SK-N-SH (cell line): Measurements from ENCODE around the gene DLD. TPM values are rescaled to one million over a fixed set of nuclear protein-coding genes. Genes with fewer than 3 reads are reported as not detected.

Experiments
- CTCF ChIA-PET: fragments of 300-600, 350-600 bp; formaldehyde crosslinking; extraction: SDS; loops from one replicate; lab custom pipeline; 2021; lab: Yijun Ruan, JAX
- POLR2A ChIA-PET: fragments of 350-600 bp; sonication (Branson Sonifier 250); formaldehyde crosslinking; extraction: SDS; loops from one replicate; lab custom pipeline; 2020; ENCODE audit warnings: antibody characterized with exemption, inconsistent platforms; lab: Yijun Ruan, JAX
- DNase-seq: peaks from one replicate; pipeline ENCODE4 v3.0.0; 2012
- H2AFZ ChIP-seq: fragments of 200-600 bp; sonication (generic); 2 replicates; pipeline ENCODE4 v1.8.1; 2016; ENCODE audit warnings: antibody characterized with exemption, mild to moderate bottlenecking, low read depth
- H3F3A ChIP-seq: fragments of 200-600 bp; sonication (generic); replicated peaks from 2 replicates; pipeline ENCODE3; 2016; ENCODE audit warnings: antibody characterized with exemption, mild to moderate bottlenecking; ENCODE audit not compliant: insufficient read depth
- H3K27ac ChIP-seq, 2 experiments: fragments of 200-500 bp in 1 of 2; fragments of 200-600 bp in 1 of 2; sonication (Bioruptor generic) in 1 of 2; sonication (generic), shearing (Covaris generic) in 1 of 2; 2 replicates each; pipeline versions ENCODE4 v1.5.1 to v1.6.1; 2014 to 2016; ENCODE audit warnings: low read depth in 2 of 2, inconsistent platforms in 1 of 2, low read length in 1 of 2, mild to moderate bottlenecking in 1 of 2, mixed read lengths in 1 of 2
- H3K27me3 ChIP-seq: fragments of 200-600 bp; sonication (generic), shearing (Covaris generic); 2 replicates; pipeline ENCODE4 v1.6.1; 2016; ENCODE audit warnings: mixed run types; ENCODE audit not compliant: insufficient read depth
- H3K36me3 ChIP-seq, 2 experiments: fragments of 200-500 bp in 1 of 2; fragments of 200-600 bp in 1 of 2; sonication (Bioruptor generic) in 1 of 2; sonication (generic) in 1 of 2; replicated peaks in 1 of 2; 2 replicates each; pipeline versions ENCODE3 to v1.5.1; 2014 to 2016; ENCODE audit warnings: low read length in 1 of 2, mild to moderate bottlenecking in 1 of 2; ENCODE audit not compliant: insufficient read depth in 2 of 2, control insufficient read depth in 1 of 2
- H3K4me1 ChIP-seq, 2 experiments: fragments of 200-500 bp in 1 of 2; fragments of 200-600 bp in 1 of 2; sonication (Bioruptor generic) in 1 of 2; sonication (generic), shearing (Covaris generic) in 1 of 2; 2 replicates each; pipeline versions ENCODE4 v1.5.1 to v1.6.1; 2014 to 2016; ENCODE audit warnings: low read depth in 1 of 2, low read length in 1 of 2, mixed run types in 1 of 2; ENCODE audit not compliant: insufficient read depth in 2 of 2, control insufficient read depth in 1 of 2
- H3K4me2 ChIP-seq: fragments of 200-600 bp; sonication (generic), shearing (Covaris generic); 2 replicates; pipeline ENCODE4 v1.6.1; 2017; ENCODE audit warnings: mixed run types
- H3K4me3 ChIP-seq, 2 experiments: fragments of 200-500 bp in 1 of 2; fragments of 200-600 bp in 1 of 2; sonication (Bioruptor generic) in 1 of 2; sonication (generic), shearing (Covaris generic) in 1 of 2; 2 replicates each; pipeline versions ENCODE4 v1.5.1 to v1.8.1; 2014 to 2016; ENCODE audit warnings: low read depth in 2 of 2, inconsistent platforms in 1 of 2, low read length in 1 of 2, mild to moderate bottlenecking in 1 of 2, mixed read lengths in 1 of 2, moderate library complexity in 1 of 2
- H3K79me2 ChIP-seq: fragments of 200-600 bp; sonication (generic); 2 replicates; pipeline ENCODE4 v1.8.1; 2017; ENCODE audit warnings: mild to moderate bottlenecking; ENCODE audit not compliant: insufficient read depth
- H3K9ac ChIP-seq: fragments of 200-600 bp; sonication (generic); 2 replicates; pipeline ENCODE4 v1.6.1; 2017; ENCODE audit warnings: mixed run types
- H3K9me2 ChIP-seq: fragments of 200-600 bp; sonication (generic); 2 replicates; pipeline ENCODE4 v1.6.1; 2017; ENCODE audit warnings: mixed run types
- H3K9me3 ChIP-seq: fragments of 200-600 bp; sonication (generic); 2 replicates; pipeline ENCODE4 v1.6.1; 2017; ENCODE audit warnings: mixed run types, mild to moderate bottlenecking, moderate library complexity
- H4K20me1 ChIP-seq: fragments of 200-600 bp; sonication (generic); 2 replicates; pipeline ENCODE4 v1.6.1; 2017; ENCODE audit warnings: mild to moderate bottlenecking, mixed run types; ENCODE audit not compliant: insufficient read depth
- ELF1 ChIP-seq: IDR thresholded peaks from 2 replicates; pipeline ENCODE4 v1.4.0; 2012
- EP300 ChIP-seq, 2 experiments: IDR thresholded peaks; 2 replicates each; pipeline versions ENCODE4 v1.4.0 to v1.6.1; 2012; ENCODE audit warnings: borderline replicate concordance in 1 of 2, low read depth in 1 of 2, low read length in 1 of 2
- EZH2phosphoT487 ChIP-seq: fragments of 200-600 bp; sonication (generic); IDR thresholded peaks from 2 replicates; pipeline ENCODE4 v1.6.1; 2017; ENCODE audit warnings: low read depth, mixed run types, mild to moderate bottlenecking, antibody characterized with exemption, moderate library complexity, borderline replicate concordance
- FOSL2 ChIP-seq: IDR thresholded peaks from 2 replicates; pipeline ENCODE4 v1.4.0; 2012; ENCODE audit warnings: low read depth, mild to moderate bottlenecking, moderate library complexity, borderline replicate concordance
- FOXJ3 ChIP-seq: sonication (generic); formaldehyde crosslinking; IDR thresholded peaks from 2 replicates; pipeline ENCODE4 v1.5.1; 2020; ENCODE audit warnings: mild to moderate bottlenecking, missing genetic modification reagents
- FOXM1 ChIP-seq: IDR thresholded peaks from 2 replicates; pipeline ENCODE4 v1.4.0; 2012; ENCODE audit warnings: low read depth, mild to moderate bottlenecking
- GABPA ChIP-seq: IDR thresholded peaks from 2 replicates; pipeline ENCODE4 v1.4.0; 2012; ENCODE audit warnings: low read depth, mild to moderate bottlenecking
- IRF3 ChIP-seq: fragments of 150-350 bp; IDR thresholded peaks from 2 replicates; pipeline ENCODE4 v1.6.1; 2016; ENCODE audit warnings: mild to moderate bottlenecking, low read depth, low read length
- JUND ChIP-seq: IDR thresholded peaks from 2 replicates; pipeline ENCODE4 v1.4.0; 2012
- MAX ChIP-seq: IDR thresholded peaks from 2 replicates; pipeline ENCODE4 v1.4.0; 2012; ENCODE audit warnings: low read depth
- MXI1 ChIP-seq: IDR thresholded peaks from 2 replicates; pipeline ENCODE4 v1.6.1; 2012; ENCODE audit warnings: mild to moderate bottlenecking, low read depth, low read length, improper control_type of control experiment
- NFIC ChIP-seq: IDR thresholded peaks from 2 replicates; pipeline ENCODE4 v1.4.0; 2012; ENCODE audit warnings: borderline replicate concordance
- PBX3 ChIP-seq: IDR thresholded peaks from 2 replicates; pipeline ENCODE4; 2012
- POLR2AphosphoS5 ChIP-seq: IDR thresholded peaks from 2 replicates; pipeline ENCODE4 v1.6.1; 2012; ENCODE audit warnings: low read depth, low read length
- RAD21 ChIP-seq: IDR thresholded peaks from 2 replicates; pipeline ENCODE4 v1.6.1; 2012; ENCODE audit warnings: mild to moderate bottlenecking, low read length
- RCOR1 ChIP-seq: fragments of 150-350 bp; IDR thresholded peaks from 2 replicates; pipeline ENCODE4 v1.6.1; 2017; ENCODE audit warnings: antibody characterized with exemption, low read length
- REST ChIP-seq: IDR thresholded peaks from 2 replicates; pipeline ENCODE4 v1.6.1; 2012; ENCODE audit warnings: mild to moderate bottlenecking, low read depth, low read length, moderate library complexity
- RFX5 ChIP-seq: IDR thresholded peaks from 2 replicates; pipeline ENCODE4 v1.6.1; 2012; ENCODE audit warnings: mild to moderate bottlenecking, improper control_type of control experiment, low read length
- RXRA ChIP-seq: IDR thresholded peaks from 2 replicates; pipeline ENCODE4 v1.4.0; 2012; ENCODE audit warnings: low read depth, mild to moderate bottlenecking, borderline replicate concordance
- SIN3A ChIP-seq: IDR thresholded peaks from 2 replicates; pipeline ENCODE4 v1.6.1; 2012; ENCODE audit warnings: low read depth, mild to moderate bottlenecking, low read length, moderate library complexity, borderline replicate concordance
- TCF12 ChIP-seq: IDR thresholded peaks from 2 replicates; pipeline ENCODE4 v1.4.0; 2012
- USF2 ChIP-seq: fragments of 150-350 bp; IDR thresholded peaks from 2 replicates; pipeline ENCODE4 v1.6.1; 2017; ENCODE audit warnings: antibody characterized with exemption, low read length, low read depth, borderline replicate concordance
- YY1 ChIP-seq: IDR thresholded peaks from 2 replicates; pipeline ENCODE4 v1.4.0; 2012; ENCODE audit warnings: low read depth, mild to moderate bottlenecking
- ZBTB33 ChIP-seq: IDR thresholded peaks from 2 replicates; pipeline ENCODE4 v1.4.0; 2012; ENCODE audit warnings: low read depth, borderline replicate concordance
- WGBS: methylation state at CpG from one replicate; pipeline ENCODE4 v1.1.6; 2017; ENCODE audit warnings: low lambda C conversion rate; 5-methylcytosine and 5-hydroxymethylcytosine counted together
- polyA plus RNA-seq, 3 experiments: library from polyadenylated mRNA; depleted of rRNA; stranded (reverse); fragments of >200 nt; gene quantifications; 2 replicates each; pipeline ENCODE4 v1.2.3, GENCODE V29; 2012

The DLD gene
- polyA plus RNA-seq, 1 of the 3 experiments (the other 2 are of a cell fraction), result 140 TPM

GRCh38 chr7:107931740-107932515, 40.9 kb downstream of the DLD start:
- Histone ChIP-seq H4K20me1 (no peaks in the 10 kb centered on the region), H3K36me3 (peaks cover 91 to 99% of the 10 kb centered on the region in 2 experiments), H2AFZ (no peak overlapping the region), H3K4me2 (peak overlapping the region; percentile 49), H3K9me2 (no peaks in the 10 kb centered on the region), H3K79me2 (peaks cover 38% of the 10 kb centered on the region), H3K9ac (no peak overlapping the region), H3K4me1 (peaks cover 37 to 51% of the 10 kb centered on the region in 2 experiments), H3K9me3 (no peaks in the 10 kb centered on the region), H3K27me3 (no peaks in the 10 kb centered on the region), H3F3A (peaks cover 72% of the 10 kb centered on the region), H3K27ac (peak overlapping the region; percentile 94 to 98), H3K4me3 (no peak overlapping the region)
- CTCF ChIA-PET, result interaction anchor here (0.6 to 4.5 kb wide), 8 partner anchors 9 to 214 kb away, joined by 3 to 25 read pairs (median 4); no protein-coding TSS in a partner anchor
- POLR2A ChIA-PET, result no interaction called here
- 28% methylated on average over 5 of the region's 5 CpGs for WGBS
- DNase-seq, result peak; percentile 55
- TF ChIP-seq FOXJ3 (0 out of 2 replicates have a peak, but pooled peaks have one; percentile 36), PBX3 (peak; percentile 62), MXI1 (no peak), FOXM1 (no peak; the same call in 1 of the 2 replicates), MAX (no peak; the same call in 1 of the 2 replicates), RAD21 (no peak), RCOR1 (0 out of 2 replicates have a peak, but pooled peaks have one; percentile 29), FOSL2 (no peak), EP300 (IDR thresholded peaks at IDR 0.05; ENCODE audit: borderline replicate concordance in 1 of 2, low read depth in 1 of 2, low read length in 1 of 2) (peak in 1 of 2 experiments; percentile 50; a peak in 2 of 4 replicates), JUND (peak; percentile 35), EZH2phosphoT487 (no peak), GABPA (no peak), RXRA (0 out of 2 replicates have a peak, but pooled peaks have one; percentile 27), ELF1 (no peak), USF2 (no peak), RFX5 (no peak), SIN3A (0 out of 2 replicates have a peak, but pooled peaks have one; percentile 19), IRF3 (no peak), ZBTB33 (no peak; the same call in 1 of the 2 replicates), YY1 (0 out of 2 replicates have a peak, but pooled peaks have one; percentile 37), REST (0 out of 2 replicates have a peak, but pooled peaks have one; percentile 10), POLR2AphosphoS5 (peak; percentile 52; the same call in 1 of the 2 replicates), TCF12 (peak; percentile 75), NFIC (peak; percentile 86)
